ENCODE data around the gene TMEM176B. TPM values are rescaled to one million over a fixed set of nuclear protein-coding genes. Genes with fewer than 3 reads are reported as not detected.

TMEM176B gene
- total RNA-seq, 4 donors from 2014 or later = 30.4 to 369 (median 224) TPM

DNA sequence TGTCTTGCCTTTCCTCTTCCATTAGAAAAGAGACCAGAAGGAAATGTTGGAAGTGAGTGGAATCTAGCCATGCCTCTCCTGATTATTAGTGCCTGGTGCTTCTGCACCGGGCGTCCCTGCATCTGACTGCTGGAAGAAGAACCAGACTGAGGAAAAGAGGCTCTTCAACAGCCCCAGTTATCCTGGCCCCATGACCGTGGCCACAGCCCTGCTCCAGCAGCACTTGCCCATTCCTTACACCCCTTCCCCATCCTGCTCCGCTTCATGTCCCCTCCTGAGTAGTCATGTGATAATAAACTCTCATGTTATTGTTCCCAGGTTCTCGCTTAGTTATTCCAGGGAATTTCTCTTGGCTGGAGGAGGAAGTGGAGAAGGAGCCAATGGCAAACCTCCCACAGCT is 4.6 kb upstream of the TMEM176B start:
- Histone ChIP-seq H3K36me3 (peaks cover 0 to 13% (median 2%) of the 10 kb centered on the region in 4 donors), H3K4me3 (no peak overlapping the region)

DNA sequence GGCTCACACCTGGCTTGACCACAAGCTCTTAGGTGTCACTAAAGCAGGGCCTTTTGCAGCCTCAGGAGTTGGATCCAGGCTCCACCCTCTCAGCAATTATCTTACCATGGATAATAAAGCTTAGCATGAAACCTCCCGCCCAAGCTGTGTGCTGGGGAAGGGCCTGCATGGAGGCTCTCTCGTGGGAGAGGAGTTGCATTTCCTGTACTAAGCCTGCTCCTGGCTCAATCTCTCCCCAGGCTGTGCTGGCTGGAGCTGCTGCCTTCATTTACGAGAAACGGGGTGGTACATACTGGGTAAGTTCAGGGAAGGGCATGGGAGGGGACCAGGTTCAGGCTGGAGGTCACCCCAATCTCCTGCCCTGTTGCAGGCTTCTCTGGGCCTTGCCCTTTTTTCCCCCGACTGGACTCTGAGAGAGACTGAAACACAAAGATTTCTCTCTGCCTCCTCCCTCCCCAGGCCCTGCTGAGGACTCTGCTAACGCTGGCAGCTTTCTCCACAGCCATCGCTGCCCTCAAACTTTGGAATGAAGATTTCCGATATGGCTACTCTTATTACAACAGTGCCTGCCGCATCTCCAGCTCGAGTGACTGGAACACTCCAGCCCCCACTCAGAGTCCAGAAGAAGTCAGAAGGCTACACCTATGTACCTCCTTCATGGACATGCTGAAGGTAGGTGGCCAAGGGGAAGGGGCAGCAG is 3.1 kb upstream of the TMEM176B start:
- H3K27ac ChIP-seq = peak overlapping the region; percentile 88 to 93 (median 91)
- intact Hi-C loops (cut with DNase I; ENCODE audit: low total_unique reads) = loop anchor here (5.0 kb wide), 1 partner anchor 1204 kb away; no protein-coding TSS in a partner anchor

More for the DNA sequence above, 4.6 kb upstream of the TMEM176B start:
- in situ Hi-C loops (cut with MboI; ENCODE audit: low pct_ligation_motif_present in 1 of 4, low pct_unique_long_range_greater_than_20kb in 1 of 4, low sequenced_read_pairs in 3 of 4) = no loop called here
- no peak for TF ChIP-seq EP300 (IDR thresholded peaks at IDR 0.05; ENCODE audit: low read depth)
- no peak for TF ChIP-seq POLR2AphosphoS5 (IDR thresholded peaks at IDR 0.05)
- TF ChIP-seq, protein P1, sequence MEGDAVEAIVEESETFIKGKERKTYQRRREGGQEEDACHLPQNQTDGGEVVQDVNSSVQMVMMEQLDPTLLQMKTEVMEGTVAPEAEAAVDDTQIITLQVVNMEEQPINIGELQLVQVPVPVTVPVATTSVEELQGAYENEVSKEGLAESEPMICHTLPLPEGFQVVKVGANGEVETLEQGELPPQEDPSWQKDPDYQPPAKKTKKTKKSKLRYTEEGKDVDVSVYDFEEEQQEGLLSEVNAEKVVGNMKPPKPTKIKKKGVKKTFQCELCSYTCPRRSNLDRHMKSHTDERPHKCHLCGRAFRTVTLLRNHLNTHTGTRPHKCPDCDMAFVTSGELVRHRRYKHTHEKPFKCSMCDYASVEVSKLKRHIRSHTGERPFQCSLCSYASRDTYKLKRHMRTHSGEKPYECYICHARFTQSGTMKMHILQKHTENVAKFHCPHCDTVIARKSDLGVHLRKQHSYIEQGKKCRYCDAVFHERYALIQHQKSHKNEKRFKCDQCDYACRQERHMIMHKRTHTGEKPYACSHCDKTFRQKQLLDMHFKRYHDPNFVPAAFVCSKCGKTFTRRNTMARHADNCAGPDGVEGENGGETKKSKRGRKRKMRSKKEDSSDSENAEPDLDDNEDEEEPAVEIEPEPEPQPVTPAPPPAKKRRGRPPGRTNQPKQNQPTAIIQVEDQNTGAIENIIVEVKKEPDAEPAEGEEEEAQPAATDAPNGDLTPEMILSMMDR (IDR thresholded peaks at IDR 0.05) = no peak
- TF ChIP-seq POLR2A (IDR thresholded peaks at IDR 0.05) = no peak
- peaks cover 10 to 14% of the 10 kb centered on the region in 2 donors for H3K9me3 ChIP-seq
- intact Hi-C loops (cut with DNase I; ENCODE audit: low total_unique reads) = loop anchor here (5.0 kb wide), 1 partner anchor 1202 kb away; no protein-coding TSS in a partner anchor
- H3K27me3 ChIP-seq = peaks cover 17% of the 10 kb centered on the region
- no peak overlapping the region for H3K27ac ChIP-seq
- 91% methylated on average over 3 to 5 of the region's 5 CpGs for WGBS, 2 donors (ENCODE audit: low coverage in 1 of 2)
- DNase-seq = no peak
- peaks cover 8 to 53% (median 34%) of the 10 kb centered on the region in 4 donors for H3K4me1 ChIP-seq

GRCh38 chr7:150801946-150802771 is 2.0 kb upstream of the TMEM176B start:
- H3K4me3 ChIP-seq = peak overlapping the region in 3 of 4 donors; percentile 53 to 84 (median 71)
- WGBS, 2 donors (ENCODE audit: low coverage in 1 of 2) = 63 to 78% methylated on average over 3 to 12 of the region's 12 CpGs

More for the DNA sequence above, 3.1 kb upstream of the TMEM176B start:
- Histone ChIP-seq H3K27me3 (peaks cover 18% of the 10 kb centered on the region), H3K4me3 (no peak overlapping the region), H3K9me3 (peaks cover 0 to 14% of the 10 kb centered on the region in 2 donors), H3K4me1 (peaks cover 10 to 57% (median 37%) of the 10 kb centered on the region in 4 donors), H3K36me3 (peaks cover 0 to 13% (median 2%) of the 10 kb centered on the region in 4 donors)
- TF ChIP-seq, protein P1 (IDR thresholded peaks at IDR 0.05) = no peak
- TF ChIP-seq POLR2AphosphoS5 (IDR thresholded peaks at IDR 0.05) = no peak
- TF ChIP-seq POLR2A (IDR thresholded peaks at IDR 0.05) = no peak
- TF ChIP-seq EP300 (IDR thresholded peaks at IDR 0.05; ENCODE audit: low read depth) = no peak
- peak; percentile 44 for DNase-seq
- in situ Hi-C loops (cut with MboI; ENCODE audit: low pct_ligation_motif_present in 1 of 4, low pct_unique_long_range_greater_than_20kb in 1 of 4, low sequenced_read_pairs in 3 of 4) = no loop called here
- 0 to 59% methylated on average over 1 to 10 of the region's 10 CpGs for WGBS, 2 donors (ENCODE audit: low coverage in 1 of 2)

DNA sequence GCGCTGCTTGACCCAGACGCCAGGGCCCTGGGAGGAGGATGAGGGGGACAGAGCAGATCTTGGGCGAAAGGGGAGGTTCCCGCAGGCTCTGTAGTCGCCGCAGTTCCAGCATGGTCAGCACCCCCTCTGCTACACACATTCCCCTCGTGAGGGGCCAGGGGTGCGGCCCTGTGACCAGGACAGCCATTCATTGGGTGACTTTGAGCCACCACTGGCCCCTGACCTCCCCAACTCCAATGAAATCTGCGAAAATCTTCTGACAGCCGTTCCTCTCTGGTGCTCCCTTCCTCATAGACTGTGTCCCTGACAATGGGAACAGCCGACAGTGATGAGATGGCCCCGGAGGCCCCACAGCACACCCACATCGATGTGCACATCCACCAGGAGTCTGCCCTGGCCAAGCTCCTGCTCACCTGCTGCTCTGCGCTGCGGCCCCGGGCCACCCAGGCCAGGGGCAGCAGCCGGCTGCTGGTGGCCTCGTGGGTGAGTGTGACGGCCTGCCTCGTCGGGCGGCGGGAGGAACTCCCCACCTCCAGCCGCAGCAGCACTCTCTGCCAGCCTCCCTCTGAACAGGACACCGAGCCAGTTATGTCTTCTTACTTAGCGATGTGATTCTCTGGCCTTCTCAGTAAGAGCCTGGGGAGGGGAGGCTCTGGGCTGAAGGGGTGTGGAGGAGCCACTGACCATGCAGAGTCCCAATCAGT is 1.2 kb upstream of the TMEM176B start:
- intact Hi-C loops (cut with DNase I; ENCODE audit: low total_unique reads) (loop anchor here (5.0 kb wide), 1 partner anchor 1206 kb away; no protein-coding TSS in a partner anchor), in situ Hi-C loops (cut with MboI; ENCODE audit: low pct_ligation_motif_present in 1 of 4, low pct_unique_long_range_greater_than_20kb in 1 of 4, low sequenced_read_pairs in 3 of 4) (no loop called here)
- 34% methylated on average over 24 of the region's 26 CpGs; no CpG with 5 or more reads in 1 of the 2 donors for WGBS, 2 donors (ENCODE audit: low coverage in 1 of 2)
- Histone ChIP-seq H3K27ac (peak overlapping the region; percentile 88 to 93 (median 91)), H3K27me3 (peaks cover 18% of the 10 kb centered on the region), H3K36me3 (peaks cover 0 to 13% (median 2%) of the 10 kb centered on the region in 4 donors), H3K4me3 (peak overlapping the region; percentile 53 to 84 (median 63)), H3K9me3 (peaks cover 0 to 8% of the 10 kb centered on the region in 2 donors), H3K4me1 (peaks cover 10 to 47% (median 33%) of the 10 kb centered on the region in 4 donors)
- peak; percentile 21 for DNase-seq
- TF ChIP-seq EP300 (IDR thresholded peaks at IDR 0.05; ENCODE audit: low read depth) (no peak), POLR2A (IDR thresholded peaks at IDR 0.05) (no peak), POLR2AphosphoS5 (IDR thresholded peaks at IDR 0.05) (no peak)
- TF ChIP-seq, protein P1 (IDR thresholded peaks at IDR 0.05) = no peak

More at GRCh38 chr7:150801946-150802771, 2.0 kb upstream of the TMEM176B start:
- H3K27ac ChIP-seq = peak overlapping the region; percentile 88 to 93 (median 91)
- H3K4me1 ChIP-seq = peaks cover 10 to 47% (median 33%) of the 10 kb centered on the region in 4 donors
- H3K9me3 ChIP-seq = peaks cover 0 to 14% of the 10 kb centered on the region in 2 donors
- peaks cover 0 to 13% (median 2%) of the 10 kb centered on the region in 4 donors for H3K36me3 ChIP-seq
- in situ Hi-C loops (cut with MboI; ENCODE audit: low pct_ligation_motif_present in 1 of 4, low pct_unique_long_range_greater_than_20kb in 1 of 4, low sequenced_read_pairs in 3 of 4) (no loop called here), intact Hi-C loops (cut with DNase I; ENCODE audit: low total_unique reads) (loop anchor here (5.0 kb wide), 1 partner anchor 1205 kb away; no protein-coding TSS in a partner anchor)
- TF ChIP-seq POLR2A (IDR thresholded peaks at IDR 0.05) (peak; percentile 17), POLR2AphosphoS5 (IDR thresholded peaks at IDR 0.05) (no peak)
- H3K27me3 ChIP-seq = peaks cover 18% of the 10 kb centered on the region
- peak; percentile 27 for DNase-seq

All from transverse colon (tissue), 4 donors.